Adrenal gland (tissue), 5 donors: ENCODE data around the gene CCNY.

Experiments used
- CTCF ChIP-seq, 6 experiments: fragments of 450-650 bp in 4 of 6; fragments of 200-600 bp in 2 of 6; sonication (generic) in 1 of 6; IDR thresholded peaks; 1 replicate in 5 of 6; 2 replicates in 1 of 6; pipeline versions ENCODE4 v1.5.1 to v1.8.0; 2016 to 2021; ENCODE audit warnings: antibody characterized with exemption in 6 of 6, mild to moderate bottlenecking in 2 of 6, moderate library complexity in 1 of 6
- POLR2A ChIP-seq, 2 donors: fragments of 450-650 bp; IDR thresholded peaks; one replicate each; pipeline ENCODE4 v1.6.1; 2017; ENCODE audit warnings: antibody characterized with exemption in 2 of 2, mild to moderate bottlenecking in 2 of 2, moderate library complexity in 1 of 2
- donor health status: DM: no; HTN: no; CAD: no.

- TF ChIP-seq CTCF (IDR thresholded peaks at IDR 0.05) (no peak), POLR2A (IDR thresholded peaks at IDR 0.05) (no peak)
These were observed 19.9 kb upstream of the CCNY start for GRCh38 chr10:35316218-35316967.
